D341Med (cell line): Measurements from ENCODE around the gene FGF5.
"Not testable (repeated sequence)": the region's sequence is repeated elsewhere in the genome, so short reads cannot be mapped to it uniquely, and the experiment has no call there.

Experiments
- DNase-seq: peaks from one replicate; pipeline ENCODE4 v3.0.0; 2012; ENCODE audit warnings: low spot score

The FGF5 gene

DNA sequence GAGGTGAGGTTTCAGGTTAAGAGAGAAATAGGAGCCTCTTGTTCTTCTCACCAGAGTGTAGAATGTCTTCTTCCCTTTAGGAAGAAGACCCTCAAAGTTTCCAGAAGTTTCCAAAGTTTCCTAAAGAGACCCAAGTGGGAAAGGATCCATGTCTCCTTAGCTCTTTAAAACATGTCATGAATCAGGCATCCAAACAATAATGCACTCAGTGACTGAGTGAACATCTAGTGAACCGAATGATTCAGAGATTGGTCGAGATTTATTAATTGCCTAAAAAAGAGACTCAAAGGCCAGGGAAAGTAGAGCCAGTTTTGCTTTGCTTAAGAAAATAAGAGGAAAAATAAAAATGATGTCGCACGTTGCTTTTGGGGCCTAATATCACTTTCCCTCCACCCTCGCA, 29.4 kb downstream of the FGF5 start:
- DNase-seq: no peak

DNA sequence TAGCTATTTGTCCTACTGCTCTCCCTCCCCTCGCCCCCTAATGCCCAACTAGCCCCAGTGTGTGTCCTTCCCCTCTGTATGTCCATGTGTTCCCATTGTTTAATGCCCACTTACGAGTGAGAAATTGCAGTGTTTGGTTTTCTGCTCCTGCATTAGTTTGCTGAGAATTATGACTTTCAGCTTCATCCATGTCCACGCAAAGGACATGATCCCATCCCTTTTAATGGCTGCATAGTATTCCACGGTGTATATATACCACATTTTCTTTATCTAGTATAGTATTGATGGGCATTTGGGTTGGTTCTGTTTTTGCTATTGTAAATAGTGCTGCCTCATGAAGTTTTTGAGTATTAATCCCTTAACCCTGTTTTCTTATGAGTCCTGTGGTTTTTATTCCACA, 35.4 kb downstream of the FGF5 start:
- DNase-seq: no peak

DNA sequence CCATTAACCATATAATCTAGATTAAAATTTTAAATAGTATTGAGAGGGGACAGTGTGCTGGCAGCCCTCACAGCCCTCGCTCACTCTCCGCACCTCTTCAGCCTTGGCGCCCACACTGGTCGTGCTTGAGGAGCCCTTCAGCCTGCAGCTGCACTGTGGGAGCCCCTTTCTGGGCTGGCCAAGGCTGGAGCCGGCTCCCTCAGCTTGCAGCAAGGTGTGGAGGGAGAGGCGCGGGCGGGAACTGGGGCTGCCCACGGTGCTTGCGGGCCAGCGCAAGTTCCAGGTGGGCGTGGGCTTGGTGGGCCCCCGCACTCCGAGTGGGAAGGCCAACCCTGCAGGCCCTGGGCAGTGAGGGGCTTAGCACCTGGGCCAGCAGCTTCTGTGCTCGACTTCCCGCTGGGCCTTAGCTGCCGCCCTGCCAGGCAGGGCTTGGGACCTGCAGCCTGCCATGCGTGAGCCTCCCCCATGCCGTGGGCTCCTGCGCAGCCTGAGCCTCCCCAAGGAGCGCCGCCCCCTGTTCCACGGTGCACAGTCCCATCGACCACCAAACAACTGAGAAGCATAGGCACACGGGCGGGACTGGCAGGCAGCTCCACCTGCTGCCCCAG, 36.3 kb downstream of the FGF5 start:
- no peak for DNase-seq

DNA sequence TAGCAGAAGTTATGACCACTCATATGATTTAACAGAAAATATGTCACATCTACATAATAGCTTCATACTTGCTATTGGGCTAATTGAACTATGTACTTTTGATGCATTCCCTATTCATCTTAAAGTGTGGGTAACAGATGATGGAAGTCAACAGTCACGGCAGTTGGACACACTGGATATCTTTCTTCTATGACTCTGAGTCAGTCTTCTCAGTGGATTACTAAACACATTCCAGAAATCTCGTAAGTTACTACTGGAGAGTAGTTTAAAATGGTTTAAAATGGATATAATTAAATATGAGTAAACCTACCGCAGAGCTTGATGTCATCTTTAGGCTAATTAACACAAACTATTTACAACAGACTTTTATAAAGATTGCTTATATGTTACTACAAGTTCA, 39.0 kb downstream of the FGF5 start:
- DNase-seq: no peak

DNA sequence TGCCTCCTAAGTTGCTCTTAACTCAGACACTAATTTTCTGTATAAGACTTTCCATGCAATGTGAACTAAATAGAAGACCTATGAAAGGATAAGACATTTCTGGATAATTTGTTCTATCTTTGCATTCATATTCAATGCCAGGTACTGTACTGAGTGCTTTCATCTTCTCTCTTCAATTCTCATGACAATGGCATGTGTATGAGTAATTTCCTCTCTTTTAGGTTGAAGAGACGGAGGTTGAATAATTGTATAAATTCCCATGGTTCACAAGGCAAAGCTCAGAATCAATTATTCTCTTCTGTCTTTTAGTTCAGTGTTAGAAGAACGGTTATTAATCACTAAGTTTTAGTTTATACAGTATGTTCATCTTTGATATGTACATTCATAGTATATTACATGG, 39.8 kb downstream of the FGF5 start:
- no peak for DNase-seq

DNA sequence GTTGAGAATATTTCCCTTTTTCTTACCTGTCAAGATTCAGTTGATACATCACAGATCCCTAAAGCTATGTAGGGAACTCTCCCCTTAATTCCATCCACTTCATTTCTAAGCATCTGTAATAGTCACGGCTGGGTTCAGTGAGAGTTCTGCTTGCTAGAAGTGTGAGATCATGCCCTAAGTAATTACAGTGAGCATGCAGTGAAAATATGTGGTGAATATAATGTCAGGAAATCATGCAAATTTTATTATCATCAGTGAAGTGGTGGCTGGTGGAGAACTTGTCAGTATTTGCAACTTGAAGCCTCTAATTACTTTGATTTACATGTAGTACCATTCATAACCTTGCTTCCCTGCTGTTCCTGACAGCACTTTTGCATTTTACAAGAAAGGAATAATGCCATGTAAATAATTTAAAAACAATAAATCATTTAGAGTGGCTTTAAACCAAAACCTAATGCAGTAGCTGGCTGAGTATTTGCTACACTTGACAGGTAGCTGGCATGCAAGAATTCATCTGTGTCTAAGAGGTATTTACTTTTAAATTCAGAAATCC, 40.8 kb downstream of the FGF5 start:
- no peak for DNase-seq

DNA sequence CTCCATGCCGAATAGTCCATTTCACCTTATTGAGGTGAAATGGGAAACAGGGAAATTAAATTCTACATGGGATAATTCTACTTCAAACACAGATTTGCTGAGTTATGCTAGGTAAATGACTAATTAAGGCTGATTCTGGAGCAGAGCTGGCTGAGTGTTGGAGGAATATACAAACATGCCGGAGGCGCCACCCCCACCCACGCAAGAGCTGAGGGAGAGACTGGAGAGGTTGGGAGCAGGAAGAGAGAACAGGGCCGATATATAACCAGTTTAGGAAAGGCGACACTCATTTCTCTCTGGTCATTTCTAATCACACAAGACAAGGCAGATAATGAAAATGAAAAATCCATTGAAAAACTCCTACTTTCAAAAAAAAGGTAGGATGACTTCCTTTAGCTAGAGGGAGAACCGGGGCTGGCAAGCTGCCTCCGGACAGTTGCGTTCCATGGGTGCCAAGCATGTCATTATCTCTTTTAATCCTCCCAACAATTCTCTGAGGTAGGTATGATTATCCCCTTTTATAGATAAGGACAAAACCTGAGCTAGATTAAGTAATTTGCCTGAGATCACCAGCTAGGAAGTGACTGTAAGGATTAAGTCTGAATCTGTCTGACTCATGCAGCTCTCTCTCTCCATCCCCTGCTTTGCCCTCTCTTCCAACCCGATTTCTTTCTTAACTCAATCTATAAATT, 41.5 kb downstream of the FGF5 start:
- DNase-seq: peak; percentile 64

DNA sequence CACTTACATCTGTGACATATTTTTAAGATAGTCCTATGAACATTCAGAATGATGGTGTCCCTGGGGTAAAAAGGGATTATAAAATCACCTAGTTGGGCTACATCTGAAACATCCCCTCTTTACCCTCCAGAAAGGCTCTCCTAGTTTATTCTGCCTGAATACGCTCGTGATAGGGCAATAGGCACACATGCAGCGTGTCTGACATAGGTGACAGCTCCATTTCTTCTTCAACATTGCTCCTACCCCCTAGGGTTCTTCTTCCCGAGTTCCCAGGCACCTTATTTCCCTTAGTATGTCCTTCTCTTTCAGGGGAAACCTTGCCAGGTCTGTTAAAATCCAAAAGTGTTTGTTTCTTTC, 42.0 kb downstream of the FGF5 start:
- DNase-seq: peak; percentile 29

DNA sequence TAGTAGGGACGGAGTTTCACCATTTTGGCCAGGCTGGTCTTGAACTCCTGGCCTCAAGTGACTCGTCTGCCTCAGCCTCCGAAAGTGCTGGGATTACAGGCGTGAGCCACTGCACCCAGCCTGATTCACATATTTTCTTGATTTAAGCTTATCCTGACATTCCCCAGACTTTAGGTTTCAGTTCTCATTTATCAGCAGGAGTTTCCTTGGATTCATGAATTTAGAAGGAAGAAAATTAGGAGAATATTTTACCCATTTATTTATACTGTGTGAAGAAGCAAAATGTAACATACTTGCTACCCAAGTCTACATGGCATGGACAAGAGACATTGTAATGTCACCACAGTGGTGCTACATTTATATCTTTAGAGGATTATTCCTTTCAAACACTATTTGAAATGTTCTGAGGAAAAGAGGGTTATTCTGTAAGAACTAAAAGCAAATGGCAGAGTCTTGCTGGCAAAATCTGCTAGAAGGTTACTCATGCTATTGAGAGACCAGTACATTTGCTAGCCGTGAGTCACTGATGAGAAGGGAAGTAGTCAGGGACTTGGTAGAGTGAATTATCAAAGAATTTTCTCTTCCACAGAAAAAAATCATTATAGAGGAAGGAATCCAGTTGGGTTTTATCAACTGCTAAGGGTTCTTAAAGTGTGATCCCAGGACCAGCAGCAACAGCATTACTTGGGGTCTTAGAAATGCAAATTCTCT, 43.0 kb downstream of the FGF5 start:
- no peak for DNase-seq

DNA sequence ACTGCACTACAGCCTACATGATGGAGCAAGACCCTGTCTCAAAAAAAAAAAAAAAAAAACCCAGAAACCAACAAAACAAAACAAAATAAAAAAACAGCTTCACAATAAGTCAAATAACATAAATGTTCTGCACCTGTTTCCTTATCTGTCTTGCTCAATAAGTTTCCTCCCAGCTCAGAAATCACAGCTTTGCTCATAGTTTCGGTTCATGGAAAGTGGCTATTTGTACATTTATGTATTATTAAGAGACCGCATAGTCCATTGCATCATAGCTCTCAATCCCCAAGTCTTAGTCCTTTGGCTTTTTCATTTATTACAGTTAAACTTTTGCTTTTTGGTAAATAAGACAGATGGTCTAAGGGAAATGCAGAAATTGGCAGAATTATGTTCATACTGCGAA, 44.7 kb downstream of the FGF5 start:
- no peak for DNase-seq

DNA sequence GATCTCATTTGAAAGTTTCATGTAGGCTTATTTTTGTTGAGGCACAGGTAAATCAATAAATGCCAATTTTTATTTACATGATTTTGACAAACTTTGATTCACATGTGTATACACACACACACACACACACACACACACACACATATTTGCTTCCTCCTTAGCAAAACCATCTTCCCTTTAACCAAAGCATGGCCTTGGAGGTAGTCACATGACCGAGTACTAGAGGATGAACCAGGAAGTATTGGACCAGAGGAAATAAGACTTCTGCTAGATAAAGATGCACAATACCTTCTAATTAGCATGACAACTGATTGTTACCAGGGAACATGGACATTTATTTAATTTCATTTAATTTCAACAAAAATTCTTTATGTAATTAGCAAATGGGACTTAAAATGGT, 45.7 kb downstream of the FGF5 start:
- DNase-seq: no peak

DNA sequence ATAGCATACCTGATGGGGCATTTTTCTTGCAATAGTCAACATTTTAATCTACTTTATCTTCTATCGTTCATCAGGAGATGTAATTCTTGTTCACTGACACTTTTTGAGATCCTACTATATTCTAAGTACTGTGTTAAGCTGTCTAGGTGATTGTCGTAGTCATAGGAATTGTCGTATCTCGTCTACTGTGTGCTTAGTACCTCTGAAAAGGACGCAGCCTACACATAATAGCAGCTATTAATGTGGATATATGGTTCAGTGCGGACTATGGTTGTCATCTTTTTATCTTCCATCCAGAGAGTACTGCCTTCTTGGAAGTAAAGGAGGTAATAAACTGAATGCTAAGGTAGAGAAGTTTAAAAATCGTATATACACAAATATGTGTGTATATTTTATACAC, 47.2 kb downstream of the FGF5 start:
- DNase-seq: no peak

DNA sequence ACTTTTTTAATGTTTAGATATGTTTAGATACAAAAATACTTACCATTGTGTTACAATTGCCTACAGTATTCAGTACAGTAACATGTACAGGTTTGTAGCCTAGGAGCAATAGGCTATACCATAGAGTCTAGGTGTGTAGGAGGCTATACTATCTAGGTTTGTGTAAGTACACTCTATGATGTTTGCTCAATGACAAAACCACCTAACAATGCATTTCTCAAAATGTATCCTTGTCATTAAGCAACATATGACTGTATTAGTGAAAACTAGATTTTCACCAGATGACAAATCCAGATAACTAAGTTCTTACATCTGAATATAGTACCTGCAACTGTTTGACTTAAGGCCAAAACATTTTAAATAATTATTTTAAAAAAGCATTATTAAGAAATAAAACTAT, 49.4 kb downstream of the FGF5 start:
- not testable (repeated sequence) for DNase-seq

DNA sequence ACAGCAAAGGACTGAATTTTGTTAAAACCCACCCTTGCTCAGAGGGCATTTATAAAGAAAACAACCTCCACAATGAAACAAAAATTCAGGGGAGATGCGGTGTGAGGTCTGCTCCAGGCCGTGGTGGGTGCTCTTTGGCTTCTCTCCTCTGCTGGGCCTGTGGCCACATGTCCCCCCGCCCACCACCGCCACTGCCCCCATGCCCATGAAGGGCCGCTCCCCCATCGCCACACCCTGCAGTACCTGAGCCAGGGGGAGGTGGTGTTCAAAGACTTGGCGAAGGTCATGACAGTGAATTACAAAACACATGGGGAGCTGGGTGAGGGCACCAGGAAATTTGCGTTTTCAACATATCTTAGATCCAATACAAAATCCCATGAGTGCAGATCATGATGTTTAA, 54.9 kb downstream of the FGF5 start:
- no peak for DNase-seq

DNA sequence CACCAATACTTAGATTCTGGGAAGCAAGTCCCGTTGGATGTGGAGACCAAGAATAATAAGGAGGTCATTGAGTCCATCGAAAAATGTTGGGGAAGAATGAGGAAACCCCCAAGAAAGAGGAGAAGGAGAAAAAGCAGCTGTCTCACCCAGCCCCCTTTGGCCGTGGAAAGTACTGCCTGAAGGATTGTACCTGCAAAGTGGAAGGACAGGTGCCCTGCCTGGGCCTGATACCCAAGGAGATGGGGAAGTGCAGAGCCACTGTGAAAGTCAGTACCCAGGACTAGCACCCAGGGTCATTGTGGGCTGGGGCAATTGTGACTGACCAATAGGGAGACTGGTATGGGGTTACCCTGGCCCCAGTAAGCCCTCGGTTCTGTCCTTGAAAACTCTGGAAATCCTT, 55.3 kb downstream of the FGF5 start:
- DNase-seq: no peak

DNA sequence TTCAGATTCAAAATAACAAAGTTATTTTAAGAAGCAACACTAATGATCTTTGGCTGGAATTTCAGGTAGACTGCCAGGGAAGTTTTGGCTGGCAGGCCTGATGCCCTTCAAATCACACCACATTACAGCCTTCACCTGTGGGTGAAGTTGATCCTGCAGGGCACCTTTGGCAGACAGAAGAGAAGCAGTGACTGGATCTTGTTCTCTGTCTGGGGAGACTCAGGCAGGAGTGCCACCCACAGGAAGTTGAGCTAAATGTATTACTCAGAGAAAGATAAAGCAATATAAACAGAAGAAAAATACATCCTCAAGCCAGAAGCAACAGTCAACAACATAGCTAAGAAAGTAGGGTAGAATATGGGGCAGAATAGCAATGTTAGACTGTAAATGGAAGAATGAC, 56.3 kb downstream of the FGF5 start:
- no peak for DNase-seq

DNA sequence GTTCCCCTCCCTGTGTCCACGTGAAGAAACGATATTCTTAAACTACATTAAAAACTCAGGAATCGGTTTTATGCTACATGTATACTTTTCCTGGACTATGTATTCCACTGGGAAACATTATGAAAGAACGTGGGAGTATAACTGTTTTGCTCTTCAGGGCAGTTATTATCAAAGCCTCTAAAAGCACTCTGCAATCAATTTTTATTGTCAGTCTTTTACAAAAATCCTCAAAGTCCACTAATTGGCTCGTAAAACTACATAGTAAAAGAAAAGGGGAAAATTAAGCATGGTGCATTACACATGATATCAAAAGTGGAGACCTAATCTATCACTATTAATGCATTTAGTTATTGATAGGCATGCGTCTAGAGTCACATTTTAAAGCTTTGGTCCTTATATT, 57.7 kb downstream of the FGF5 start:
- DNase-seq: no peak

DNA sequence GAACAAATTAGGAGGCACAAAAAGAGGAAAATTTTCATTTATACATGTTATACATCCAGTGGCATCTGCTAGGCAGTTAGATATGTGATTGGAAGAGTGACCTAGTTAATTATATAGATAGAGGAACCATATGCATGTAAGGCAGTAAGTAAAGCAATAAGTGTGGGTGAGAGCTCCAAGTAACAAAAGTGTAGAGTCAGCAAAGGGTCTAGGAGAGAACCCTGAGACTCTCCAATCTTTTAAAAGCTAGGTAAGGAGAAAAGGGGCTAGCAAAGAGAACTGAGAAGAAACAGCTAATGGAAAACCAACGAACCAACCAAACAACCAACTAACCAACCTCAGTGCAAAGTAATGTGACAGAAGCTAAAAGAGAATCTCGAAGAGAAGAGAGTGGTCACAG, 65.2 kb downstream of the FGF5 start:
- DNase-seq: no peak

DNA sequence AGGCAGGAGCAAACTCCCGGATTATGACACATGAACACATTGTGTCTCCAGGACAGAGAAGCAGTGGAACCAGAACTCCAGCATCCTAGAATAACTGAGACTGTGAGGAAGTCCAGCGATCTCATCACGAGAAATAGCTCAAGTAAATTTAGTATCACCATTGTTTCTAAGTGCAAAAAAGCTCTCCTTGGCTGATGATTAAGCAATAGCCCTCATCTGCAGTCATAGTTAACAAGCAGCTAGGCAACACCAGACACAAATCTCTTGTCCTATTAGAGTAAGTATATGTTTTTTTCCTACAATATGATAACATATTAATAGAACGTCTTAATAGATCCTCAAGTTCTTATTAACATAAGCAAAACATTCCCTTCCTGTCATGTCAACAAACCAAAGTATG, 66.7 kb downstream of the FGF5 start:
- DNase-seq: no peak

DNA sequence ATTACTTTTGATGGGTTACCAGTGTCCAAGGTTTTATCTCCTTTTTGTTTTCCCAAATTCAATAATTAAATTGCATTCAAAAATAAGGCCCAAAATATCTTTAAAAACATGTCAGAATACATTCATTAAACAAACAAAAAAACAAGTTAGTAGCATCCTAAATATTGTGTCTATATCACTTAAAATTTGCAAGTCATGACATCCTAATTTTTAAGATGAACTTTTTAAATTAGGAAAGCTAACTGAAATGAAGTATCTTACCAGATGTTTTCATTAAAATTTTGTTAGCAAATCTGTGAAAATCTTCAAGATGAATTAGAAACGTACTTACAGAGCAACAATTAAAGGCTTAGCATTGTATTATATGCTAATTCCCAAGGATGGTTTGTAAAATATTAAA, 68.1 kb downstream of the FGF5 start:
- no peak for DNase-seq

DNA sequence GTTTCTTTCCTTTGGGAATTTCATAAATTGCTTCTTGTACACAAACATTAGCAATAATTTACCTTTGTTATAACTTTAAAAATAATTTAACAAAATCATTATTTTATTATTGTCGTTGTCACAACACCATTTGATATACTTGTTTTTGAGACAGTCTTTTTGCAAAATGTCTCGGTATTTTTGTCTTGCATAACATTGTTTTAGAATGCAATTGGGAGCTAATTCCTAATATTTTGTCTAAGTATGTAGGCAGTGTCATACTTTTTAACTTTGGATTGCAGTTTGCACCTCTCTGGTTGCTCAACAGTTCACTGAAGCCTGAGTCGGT, 68.7 kb downstream of the FGF5 start:
- DNase-seq: no peak

DNA sequence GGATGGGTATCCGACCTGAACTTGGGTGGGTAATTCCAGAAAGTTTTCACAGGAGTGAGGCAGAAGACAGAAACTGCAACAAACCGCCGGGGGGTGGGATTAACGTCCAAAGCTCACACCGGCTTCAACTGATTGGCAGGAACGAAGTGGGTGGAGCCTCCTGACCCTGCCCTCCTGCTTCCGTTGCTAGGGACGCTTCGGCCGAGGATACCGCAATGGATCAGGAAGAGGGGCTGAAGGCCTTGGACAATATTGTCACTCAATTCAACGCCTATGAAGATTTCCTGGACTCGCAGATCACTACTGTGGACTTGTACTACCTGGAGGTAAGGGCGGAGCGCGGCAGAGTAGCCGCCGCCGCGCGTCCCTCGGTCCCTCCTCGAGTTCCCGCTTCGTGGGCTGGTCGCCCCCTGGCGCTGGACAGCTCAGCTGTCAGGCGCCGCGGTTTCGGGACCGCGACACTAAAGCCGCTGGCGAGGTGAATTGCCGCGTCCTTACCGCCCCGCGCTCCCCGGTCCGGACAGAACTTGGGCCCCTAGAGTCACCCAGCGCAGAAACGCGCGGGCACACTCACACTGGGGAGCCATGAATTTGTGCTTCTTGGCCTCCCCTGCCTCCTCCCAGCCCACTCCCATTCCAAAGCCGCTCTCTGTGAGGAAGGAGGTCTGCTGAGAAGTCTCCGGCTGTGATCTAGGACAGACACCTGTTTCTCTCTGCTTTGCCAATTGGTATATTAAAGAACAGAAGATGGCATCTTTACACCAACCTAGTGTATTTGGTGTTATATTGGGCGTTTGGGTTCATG, 69.3 kb downstream of the FGF5 start, which contains the start of gene CFAP299:
CFAP299 (plus strand) TSS at position 177 of the 805 bp plus-strand sequence.
- peak; percentile 88 for DNase-seq

DNA sequence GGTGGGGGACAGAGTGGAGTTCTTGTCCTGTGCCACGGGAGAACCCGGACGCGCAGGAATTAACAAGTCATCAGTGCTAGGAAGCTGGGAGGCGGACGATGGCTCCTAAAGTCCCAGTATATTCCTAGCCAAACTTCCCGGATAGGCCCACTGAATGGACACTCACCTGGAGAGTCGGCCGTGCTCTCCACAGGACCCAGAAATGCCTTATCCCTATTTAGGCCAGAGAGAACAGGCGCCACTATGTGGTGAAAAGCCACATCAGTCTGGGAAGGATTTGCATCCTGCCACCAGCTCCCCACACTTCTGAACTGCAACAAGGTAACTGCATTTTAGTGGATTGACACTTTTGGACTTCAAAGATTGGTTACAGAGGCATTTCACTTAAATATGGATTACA, 70.1 kb downstream of the FGF5 start:
- DNase-seq: peak; percentile 41
